ENCODE measurements around the gene MARCKSL1. TPM values are rescaled to one million over a fixed set of nuclear protein-coding genes. Genes with fewer than 3 reads are reported as not detected.

The MARCKSL1 gene
- polyA plus RNA-seq, 2 donors: 3.6 to 6.0 TPM

Other genes with a start within 250 kb of the MARCKSL1 start
- 1 to 10 TPM; 6.9 to 9.9 TPM for gene KPNA6, start 228.2 kb downstream of the MARCKSL1 start, polyA plus RNA-seq
- gene TXLNA, start 156.6 kb downstream of the MARCKSL1 start, polyA plus RNA-seq: 10 to 100 TPM; 10.2 to 13.5 TPM
- gene CCDC28B, start 135.6 kb downstream of the MARCKSL1 start, polyA plus RNA-seq: 1 to 10 TPM; 2.7 to 2.9 TPM
- 1 to 10 TPM; 1.5 to 1.6 TPM for gene IQCC, start 130.6 kb downstream of the MARCKSL1 start, polyA plus RNA-seq
- under 1 TPM in 1 of 2 donors, not detected in 1; 0.06 TPM for gene DCDC2B, start 127.1 kb downstream of the MARCKSL1 start, polyA plus RNA-seq
- gene TMEM234, start 113.9 kb downstream of the MARCKSL1 start, polyA plus RNA-seq: 10 to 100 TPM; 10.4 to 15.6 TPM
- gene EIF3I, start 113.8 kb downstream of the MARCKSL1 start, polyA plus RNA-seq: 100 to 1,000 TPM; 134 to 189 TPM
- gene FAM167B, start 89.0 kb downstream of the MARCKSL1 start, polyA plus RNA-seq: 1 to 10 TPM; 1.8 to 2.0 TPM
- gene LCK, start 85.0 kb downstream of the MARCKSL1 start, polyA plus RNA-seq: 1 to 10 TPM; 2.3 to 2.4 TPM
- 10 to 100 TPM; 43.8 to 90.3 TPM for gene HDAC1, start 44.1 kb downstream of the MARCKSL1 start, polyA plus RNA-seq
- 1 to 10 TPM; 2.9 to 5.9 TPM for gene FAM229A, start 26.3 kb upstream of the MARCKSL1 start, polyA plus RNA-seq
- gene TSSK3, start 26.3 kb upstream of the MARCKSL1 start, polyA plus RNA-seq: under 1 TPM; 0.15 to 0.53 TPM
- 10 to 100 TPM; 24.1 to 26.9 TPM for gene BSDC1, start 58.2 kb upstream of the MARCKSL1 start, polyA plus RNA-seq
- not detected for gene ZBTB8B, start 128.8 kb upstream of the MARCKSL1 start, polyA plus RNA-seq
- 1 to 10 TPM; 1.1 to 1.9 TPM for gene ZBTB8A, start 203.2 kb upstream of the MARCKSL1 start, polyA plus RNA-seq